Measurements from ENCODE around the gene GGCT.

Gene GGCT

DNA sequence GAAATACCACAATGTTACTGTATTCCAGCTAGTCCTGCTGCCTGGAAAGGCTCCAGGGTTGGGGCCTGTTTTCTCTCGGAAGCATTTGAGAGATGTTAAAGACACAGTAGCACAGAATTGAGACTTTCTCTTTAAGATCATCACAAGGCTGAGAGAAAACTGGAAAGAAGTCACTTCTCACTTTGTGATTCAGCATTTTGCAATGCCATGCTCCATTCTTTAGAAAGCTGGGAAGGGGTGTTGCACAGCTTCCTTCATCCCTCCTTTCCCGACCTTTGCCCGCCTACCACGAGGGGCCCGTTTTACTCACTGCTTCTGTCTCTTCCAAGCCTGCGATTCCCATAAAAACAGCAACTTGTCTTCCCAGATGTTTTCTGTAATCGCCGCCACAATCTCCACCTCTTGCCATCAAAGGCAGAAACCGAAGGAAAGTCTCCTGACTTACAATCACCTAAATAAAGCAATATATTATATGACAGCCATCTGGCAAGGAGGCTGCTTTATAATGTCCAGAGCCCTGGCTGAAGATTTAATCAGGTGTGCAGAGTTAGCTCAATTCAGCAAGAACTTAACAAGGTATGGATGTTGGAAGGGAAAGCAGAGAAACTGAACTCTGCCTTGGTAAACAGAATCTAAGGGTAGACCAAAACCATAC lies 44.9 kb downstream of the GGCT start:
- no peak for DNase-seq

DNA sequence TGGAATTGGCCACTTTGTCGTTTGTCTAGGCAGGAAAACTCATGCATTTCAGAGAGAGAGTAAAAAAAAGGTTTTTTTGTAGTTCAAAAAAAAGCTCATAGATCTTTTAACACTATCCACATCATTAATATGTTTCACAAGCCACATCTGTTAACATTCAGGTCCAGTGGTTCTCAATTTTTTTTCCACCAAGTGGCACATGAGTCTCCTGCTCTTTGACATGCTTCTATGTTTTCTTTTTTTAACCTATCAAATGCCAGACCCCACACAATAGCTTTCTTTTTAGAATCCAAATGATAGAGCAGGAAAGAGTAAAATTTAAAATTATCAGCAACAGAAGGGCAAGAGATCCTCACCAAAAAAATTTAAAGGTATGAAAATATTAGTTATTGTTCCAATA lies 46.3 kb downstream of the GGCT start:
- DNase-seq = no peak

DNA sequence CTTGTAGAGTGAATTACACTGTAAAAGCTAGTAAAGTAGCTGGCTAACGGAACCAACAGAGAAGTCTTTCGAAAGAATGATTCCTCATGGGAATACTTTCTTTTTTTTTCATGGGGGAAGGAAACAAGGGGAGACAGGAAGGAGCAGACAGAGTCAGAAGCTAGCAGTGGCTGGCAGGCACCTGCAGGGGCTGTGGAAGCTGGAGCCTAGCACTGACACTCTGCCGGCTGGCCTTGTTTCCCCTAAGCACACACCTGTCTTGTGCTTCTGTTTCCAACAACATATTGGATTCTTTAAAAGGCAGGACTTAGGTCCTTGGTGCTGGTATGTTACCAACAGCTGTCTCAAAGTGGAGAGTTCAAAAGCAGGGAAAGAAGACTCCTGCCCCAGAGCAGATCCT lies 50.7 kb downstream of the GGCT start:
- no peak for DNase-seq

DNA sequence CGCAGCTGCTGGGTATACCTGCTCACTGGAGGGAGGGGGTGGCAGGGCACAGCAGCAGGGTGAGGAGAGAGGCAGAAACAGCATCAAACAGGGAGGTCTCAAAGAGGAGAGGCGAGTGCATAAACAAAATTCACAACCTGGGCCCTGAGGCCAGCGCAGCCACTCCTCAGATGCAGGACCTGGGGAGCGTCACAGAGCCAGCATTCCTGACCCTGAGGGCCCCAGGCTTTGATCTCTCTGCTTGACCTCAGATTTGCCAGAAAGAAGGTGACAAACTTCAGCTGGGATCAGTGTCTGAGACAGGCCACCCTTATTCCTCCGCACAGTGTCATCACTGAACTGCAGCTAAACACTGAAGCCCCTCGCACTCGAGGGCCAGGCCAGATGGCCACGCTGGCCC lies 51.6 kb downstream of the GGCT start:
- DNase-seq = no peak

DNA sequence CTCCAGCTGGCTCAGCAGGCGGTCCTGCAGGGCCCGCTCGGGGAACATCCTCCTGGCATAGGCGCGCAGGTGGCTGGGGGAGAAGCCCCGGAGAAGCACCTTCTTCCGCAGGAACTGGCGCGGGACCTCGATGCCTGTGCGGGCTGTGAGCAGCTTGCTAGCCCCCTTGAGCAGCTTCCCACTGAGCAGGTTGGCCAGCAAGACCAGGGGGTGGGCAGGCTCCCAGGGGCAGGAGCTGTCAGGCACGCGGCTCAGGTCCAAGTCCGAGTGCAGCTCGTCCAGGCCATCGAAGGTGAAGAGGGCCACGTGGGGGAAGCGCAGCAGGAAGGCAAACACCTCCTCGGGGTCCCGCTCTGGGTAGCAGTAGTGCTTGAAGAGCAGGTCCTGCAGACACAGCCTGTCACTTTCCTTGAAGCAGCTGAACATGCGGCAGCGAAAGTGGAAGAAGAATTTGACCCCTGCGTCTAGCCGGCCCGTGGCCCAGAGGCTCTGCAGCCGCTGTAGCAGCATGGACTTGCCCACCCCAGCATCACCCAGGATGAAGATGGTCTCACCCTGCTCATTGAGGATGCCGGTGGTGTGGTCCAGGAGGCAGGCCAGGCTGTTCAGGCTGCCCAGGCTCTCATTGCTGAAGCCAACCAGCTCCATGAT lies 52.2 kb downstream of the GGCT start:
- no peak for DNase-seq

DNA sequence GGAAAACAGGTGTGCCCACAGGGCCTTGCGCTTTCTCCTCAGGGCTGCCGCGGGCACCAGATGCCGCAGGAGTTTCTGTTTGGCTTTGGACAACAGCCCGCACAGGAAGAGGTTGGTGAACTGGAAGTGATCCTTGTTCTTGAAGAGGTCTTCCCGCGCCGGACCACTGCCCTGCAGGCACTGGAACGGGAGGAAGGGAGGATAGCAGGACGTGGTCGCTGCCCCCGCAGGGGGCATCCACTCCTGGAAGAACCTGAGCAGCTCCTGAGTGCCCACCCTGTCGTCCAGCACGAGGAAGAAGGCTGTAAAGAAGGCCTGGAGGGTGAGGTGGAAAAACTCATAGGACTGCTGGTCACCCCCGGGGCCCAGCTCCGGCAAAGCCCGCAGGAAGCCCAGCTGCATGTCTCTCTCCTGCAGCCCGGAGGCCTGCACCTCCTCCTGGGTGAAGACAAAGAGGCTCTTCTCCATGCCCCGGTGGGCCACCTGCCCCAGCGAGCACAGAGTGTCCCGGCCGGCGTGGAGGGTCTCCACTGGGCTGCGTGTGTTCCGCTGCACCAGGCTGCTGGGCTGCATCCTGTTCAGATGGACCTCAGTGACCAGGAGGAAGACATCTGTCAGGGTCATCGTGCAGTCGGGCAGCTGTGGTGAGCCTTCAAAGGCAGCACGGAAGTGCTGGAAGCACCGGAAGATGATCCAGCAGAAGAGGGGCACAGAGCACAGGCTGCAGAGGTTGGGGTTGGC lies 52.9 kb downstream of the GGCT start:
- DNase-seq = no peak

DNA sequence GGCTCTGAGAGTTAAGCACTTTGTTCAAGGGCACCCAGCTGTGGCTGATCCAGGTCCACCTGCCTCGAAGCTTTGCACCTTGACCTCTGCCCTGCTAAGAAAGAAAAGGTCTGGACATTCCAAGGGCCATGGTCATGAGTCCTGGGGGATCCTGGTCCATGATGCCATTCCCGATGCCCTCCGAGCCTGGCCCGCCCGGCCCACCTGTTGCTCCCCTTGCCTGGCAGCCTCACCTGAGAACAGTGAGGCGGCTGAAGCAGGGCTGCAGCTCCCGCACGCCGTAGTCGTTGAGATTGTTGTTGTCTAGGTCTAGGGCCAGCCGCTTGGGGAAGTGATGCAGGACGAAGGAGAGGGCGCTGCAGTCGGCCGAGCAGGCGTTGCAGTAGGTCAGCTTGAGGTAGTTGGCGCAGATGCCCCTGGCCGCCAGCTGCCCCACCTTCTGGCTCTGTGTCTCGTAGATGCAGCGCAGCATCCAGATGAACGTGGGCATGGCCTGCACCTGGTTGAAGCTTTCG lies 53.6 kb downstream of the GGCT start:
- DNase-seq = no peak

DNA sequence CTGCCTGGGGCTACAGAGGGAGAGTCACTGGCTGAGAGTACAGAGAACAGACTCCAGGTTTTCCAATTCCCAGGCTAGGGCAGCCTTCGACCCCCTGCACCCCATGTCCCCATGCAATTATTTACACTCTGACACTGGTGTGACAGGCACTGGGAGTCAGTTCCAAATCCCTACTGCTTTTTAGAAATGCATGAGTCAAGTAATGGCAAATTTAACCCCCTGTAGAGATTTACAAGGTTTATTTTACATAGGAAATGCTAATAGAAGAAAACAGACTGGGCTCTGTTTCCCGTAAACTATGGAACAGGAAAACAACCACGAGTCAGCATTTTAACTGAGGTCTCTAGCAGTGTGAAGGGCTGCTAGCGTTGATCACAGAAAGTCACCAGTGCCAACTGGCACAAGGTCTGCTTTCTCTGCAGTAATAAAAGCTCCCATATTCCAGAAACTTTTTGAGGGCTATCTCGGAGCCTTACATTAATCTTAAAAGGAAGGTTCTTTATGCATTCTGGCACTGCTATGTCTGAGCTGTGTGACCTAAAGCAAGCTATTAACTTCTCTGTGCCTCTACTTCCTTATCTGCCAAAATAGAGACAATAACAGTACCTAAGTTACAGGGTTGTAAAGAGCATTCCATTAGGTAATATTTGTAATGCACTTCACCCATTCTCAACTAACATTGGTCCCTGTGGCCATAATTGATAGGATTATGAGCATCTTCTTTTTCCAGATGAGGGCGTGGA lies 54.2 kb downstream of the GGCT start:
- no peak for DNase-seq

DNA sequence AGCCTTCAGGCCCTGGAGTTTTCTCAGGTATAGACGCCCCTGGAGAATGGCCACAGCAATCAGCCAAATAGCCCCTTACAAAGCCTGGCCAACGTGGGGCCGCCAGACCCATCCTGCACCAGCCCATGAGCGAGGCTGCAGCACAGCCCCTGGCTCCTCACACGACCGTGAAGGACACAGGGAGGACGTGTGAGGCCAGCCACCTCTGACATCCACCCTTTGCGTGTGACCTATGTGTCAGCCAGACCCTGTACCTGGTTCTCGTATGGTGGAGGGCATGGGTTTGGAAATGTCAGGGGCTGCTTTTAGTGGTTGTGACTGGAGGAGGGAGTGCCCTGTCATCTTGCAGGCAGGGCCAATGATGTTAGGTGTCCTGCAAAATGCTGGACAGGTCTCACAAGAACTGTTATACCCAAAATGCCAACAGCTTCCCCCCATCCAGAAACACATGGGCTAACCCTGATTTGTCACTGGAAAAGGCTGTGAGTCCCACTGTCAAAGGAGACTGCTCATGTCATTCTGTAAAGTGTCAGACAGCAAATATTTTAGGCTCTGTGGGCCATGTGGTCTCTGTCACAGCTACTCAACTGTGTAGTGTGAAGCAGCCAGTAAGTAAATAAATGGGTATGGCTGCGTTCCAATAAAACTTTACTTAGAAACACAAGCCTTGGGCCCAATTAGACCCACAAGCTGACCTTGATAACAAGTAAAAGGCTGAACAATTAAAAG lies 56.0 kb downstream of the GGCT start:
- DNase-seq = no peak

DNA sequence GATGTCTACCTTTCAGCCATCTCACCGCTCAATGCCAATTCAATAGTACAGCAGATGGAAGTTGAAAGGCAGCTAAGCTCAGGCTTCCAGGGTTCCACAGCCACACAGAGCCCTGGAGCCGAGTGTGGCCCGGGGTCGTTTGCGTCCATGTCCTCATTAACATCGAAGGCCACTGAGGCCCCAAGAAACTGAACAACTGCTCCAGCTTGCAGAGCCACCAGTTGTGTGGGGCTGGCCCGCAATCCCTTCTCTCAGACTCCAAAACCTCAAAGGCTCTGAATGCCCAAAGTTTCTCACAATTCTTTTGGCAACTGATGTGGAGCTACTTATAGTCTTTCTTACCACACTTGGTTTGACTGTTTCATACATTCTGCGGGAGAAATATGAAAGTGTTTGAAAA lies 57.2 kb downstream of the GGCT start:
- DNase-seq = no peak
